Measurements from ENCODE around the gene CAND2. TPM values are rescaled to one million over a fixed set of nuclear protein-coding genes. Genes with fewer than 3 reads are reported as not detected.

Gene CAND2
- total and polyA plus RNA-seq, 2 of the 8 experiments (the other 6 are each of a cell fraction or from before 2014, with no cell fraction given): 8.7 TPM

- peaks cover 9 to 46% of the 10 kb centered on the region in 2 experiments for H3K79me2 ChIP-seq (ENCODE audit: control insufficient read depth in 1 of 2, insufficient read depth in 2 of 2, low read length in 2 of 2)
- no peak overlapping the region for H3K4ac ChIP-seq (replicated peaks; ENCODE audit: insufficient read length, low read depth, low read length)
- DNase-seq (ENCODE audit: low read depth in 1 of 2, low spot score in 2 of 2) (no peak), FAIRE-seq (no peak)
- H3K23ac ChIP-seq (ENCODE audit: insufficient read length): no peak overlapping the region
- no peak overlapping the region for H3K56ac ChIP-seq (replicated peaks; ENCODE audit: insufficient read length, low read depth, low read length)
- H3K9ac ChIP-seq (replicated peaks in 1 of 4; ENCODE audit: extremely low read depth in 1 of 4, low read depth in 3 of 4, low read length in 3 of 4): no peak overlapping the region
- peaks cover 12% of the 10 kb centered on the region for H3K79me1 ChIP-seq (ENCODE audit: low read depth, low read length)
- H4K5ac ChIP-seq (ENCODE audit: insufficient read length, low read depth, low read length): no peak overlapping the region
- H3K27me3 ChIP-seq (replicated peaks in 1 of 4; ENCODE audit: control insufficient read depth in 3 of 4, extremely low read depth in 1 of 4, insufficient read depth in 3 of 4, low read length in 3 of 4): no peaks in the 10 kb centered on the region
- H3K14ac ChIP-seq (ENCODE audit: insufficient read length): no peak overlapping the region
- no peaks in the 10 kb centered on the region for H3K9me3 ChIP-seq (ENCODE audit: insufficient read depth in 2 of 2, low read depth in 1 of 2, low read length in 1 of 2)
- H2BK12ac ChIP-seq (ENCODE audit: low read depth, low read length): no peak overlapping the region
- H4K91ac ChIP-seq (replicated peaks; ENCODE audit: insufficient read length, low read length): no peak overlapping the region
- no peak overlapping the region for H2BK15ac ChIP-seq (ENCODE audit: low read length)
- WGBS, 2 experiments (ENCODE audit: extremely low coverage in 1 of 2, insufficient coverage in 1 of 2, insufficient read length in 1 of 2, insufficient replicate concordance in 2 of 2, low coverage in 1 of 2, low lambda C conversion rate in 2 of 2, missing lambda C conversion rate in 1 of 2): 93% methylated on average over 6 of the region's 6 CpGs; no CpG with 5 or more reads in 1 of the 2 experiments
- H3K4me2 ChIP-seq (ENCODE audit: insufficient read depth in 1 of 2, low read depth in 2 of 2, low read length in 2 of 2): no peak overlapping the region
- no peak overlapping the region for H2AK5ac ChIP-seq (ENCODE audit: low read depth, low read length)
- no peak overlapping the region for H3K18ac ChIP-seq (ENCODE audit: extremely low read depth, low read length)
- no peak overlapping the region; the same call in 1 of the 2 replicates for H4K8ac ChIP-seq (ENCODE audit: extremely low read depth, insufficient read depth, low read length)
- peaks cover 8% of the 10 kb centered on the region; the same call in 1 of the 2 replicates for H3K23me2 ChIP-seq (ENCODE audit: low read depth, low read length)
- ChIA-PET CTCF (ENCODE audit: partially characterized antibody) (interaction anchor here (0.7 to 6.5 kb wide), 4 partner anchors 9 to 64 kb away, joined by 3 to 83 read pairs (median 3); no protein-coding TSS in a partner anchor), POLR2A (ENCODE audit: partially characterized antibody) (interaction anchor here (0.8 to 20.9 kb wide), 13 partner anchors 9 to 112 kb away, joined by 3 to 661 read pairs (median 5); no protein-coding TSS in a partner anchor)
- peaks cover 66 to 90% (median 75%) of the 10 kb centered on the region in 4 experiments for H3K36me3 ChIP-seq (ENCODE audit: control insufficient read depth in 2 of 4, insufficient read depth in 4 of 4, low read length in 3 of 4)
- peaks cover 23 to 46% of the 10 kb centered on the region in 2 experiments for H4K20me1 ChIP-seq (replicated peaks in 1 of 2; ENCODE audit: control insufficient read depth in 1 of 2, insufficient read depth in 2 of 2, low read length in 2 of 2)
- no peak overlapping the region for H2BK20ac ChIP-seq (ENCODE audit: low read length)
- H2BK5ac ChIP-seq (ENCODE audit: low read depth, low read length): no peak overlapping the region
- H2BK120ac ChIP-seq (replicated peaks; ENCODE audit: low read depth, low read length): no peak overlapping the region
- H3K27ac ChIP-seq (ENCODE audit: low read depth, low read length): no peak overlapping the region
- peaks cover 10 to 23% (median 14%) of the 10 kb centered on the region in 4 experiments for H3K4me1 ChIP-seq (replicated peaks in 1 of 4; ENCODE audit: control insufficient read depth in 3 of 4, insufficient read depth in 4 of 4, low read length in 3 of 4)
- H2AFZ ChIP-seq (ENCODE audit: low read length): no peak overlapping the region
- H3K4me3 ChIP-seq (ENCODE audit: extremely low read depth in 1 of 4, insufficient read depth in 2 of 4, low read depth in 3 of 4, low read length in 4 of 4): no peak overlapping the region
- no peak for TF ChIP-seq RAD21 (IDR thresholded peaks at IDR 0.05 in 1 of 2, conservative IDR thresholded peaks at IDR 0.05 in 1 of 2; ENCODE audit: low read depth in 2 of 2, low read length in 2 of 2)
These were observed 38.7 kb downstream of the CAND2 start for GRCh38 chr3:12835052-12835665.

All from H1 (cell line).